Muscle of arm (tissue), 14 donors: ENCODE data around the gene TMEM92. TPM values are rescaled to one million over a fixed set of nuclear protein-coding genes. Genes with fewer than 3 reads are reported as not detected.

ENCODE experiments used
- DNase-seq: peaks from one replicate; pipeline ENCODE4 v3.0.0-alpha.2; 2013
- long read RNA-seq, 11 donors: transcript quantifications; one replicate each; lab custom pipeline, GENCODE V29; 2026
- polyA plus RNA-seq, 12 donors: library from polyadenylated mRNA; unstranded; fragments of 120-200 nt; gene quantifications; one replicate each; pipeline ENCODE4 v1.2.1, GENCODE V29; 2013; ENCODE audit not compliant: insufficient read length in 12 of 12

Gene TMEM92
- polyA plus RNA-seq = 1 to 10 TPM in 7 of 12 donors, under 1 TPM in 3, not detected in 2; 0.72 to 3.1 (median 1.3) TPM
- long read RNA-seq, donor 1, transcript TMEM92-202 (5 exons, 573 nt) = major isoform, 20 of 32 reads
- long read RNA-seq, donor 1, partial matches to known transcripts = 12 of 32 reads
- long read RNA-seq, donor 1, other reads (novel, unspliced or antisense) = 0 of 32 reads
- long read RNA-seq, donor 2 = 0 reads
- long read RNA-seq, donor 3 = 0 reads
- long read RNA-seq, donor 4 = 0 reads
- long read RNA-seq, donor 5 = 0 reads
- long read RNA-seq, donor 6, partial matches to known transcripts = 0 of 1 reads
- long read RNA-seq, donor 6, other reads (novel, unspliced or antisense) = 0 of 1 reads
- long read RNA-seq, donor 7 = 0 reads
- long read RNA-seq, donor 8 = 0 reads
- long read RNA-seq, donor 9 = 0 reads
- long read RNA-seq, donor 10 = 0 reads
- long read RNA-seq, donor 11 = 0 reads

GRCh38 chr17:50274142-50274896 lies at the start of gene TMEM92:
Gene TMEM92, plus strand, starts transcription at chr17:50274466. Its CDS starts 36 bp downstream, at chr17:50274502.
- no peak for DNase-seq

GRCh38 chr17:50225701-50226240 lies 48.5 kb upstream of the TMEM92 start:
- DNase-seq = no peak

GRCh38 chr17:50234581-50234980 lies 39.7 kb upstream of the TMEM92 start:
- no peak for DNase-seq

- no peak for DNase-seq
These were observed 36.4 kb upstream of the TMEM92 start for GRCh38 chr17:50237901-50238300.

GRCh38 chr17:50238601-50239280 lies 35.5 kb upstream of the TMEM92 start:
- DNase-seq = no peak

GRCh38 chr17:50239937-50240336 lies 34.3 kb upstream of the TMEM92 start:
- DNase-seq = no peak

- no peak for DNase-seq
These were observed 33.4 kb upstream of the TMEM92 start for GRCh38 chr17:50240851-50241250.

- no peak for DNase-seq
These were observed 32.8 kb upstream of the TMEM92 start for GRCh38 chr17:50241431-50241830.

- no peak for DNase-seq
These were observed 29.5 kb upstream of the TMEM92 start for GRCh38 chr17:50244771-50245170.

- no peak for DNase-seq
These were observed 26.0 kb upstream of the TMEM92 start for GRCh38 chr17:50248255-50248654.

GRCh38 chr17:50252781-50253180 lies 21.5 kb upstream of the TMEM92 start:
- DNase-seq = no peak

GRCh38 chr17:50255766-50256635 lies 18.3 kb upstream of the TMEM92 start:
- DNase-seq = no peak

- DNase-seq = no peak
These were observed 17.2 kb upstream of the TMEM92 start for GRCh38 chr17:50256826-50257618.

- DNase-seq = peak; percentile 92
These were observed 16.5 kb upstream of the TMEM92 start for GRCh38 chr17:50257676-50258224.

- peak; percentile 92 for DNase-seq
These were observed 15.4 kb upstream of the TMEM92 start for GRCh38 chr17:50258647-50259476.

GRCh38 chr17:50259477-50260324 lies 14.6 kb upstream of the TMEM92 start:
- peak; percentile 88 for DNase-seq

GRCh38 chr17:50260501-50260911 lies 13.8 kb upstream of the TMEM92 start:
- DNase-seq = no peak
